Neural cell (in vitro differentiated cells): ENCODE data around the gene LCN10. TPM values are rescaled to one million over a fixed set of nuclear protein-coding genes. Genes with fewer than 3 reads are reported as not detected.

Experiments used
- H2AFZ ChIP-seq: fragments of 200-600, 300-800 bp; sonication (generic), shearing (Covaris generic); 2 replicates; pipeline ENCODE4 v1.6.0; 2014; ENCODE audit warnings: low read depth, mild to moderate bottlenecking, antibody characterized with exemption, low read length, moderate library complexity
- H3F3A ChIP-seq: fragments of 200-600 bp; shearing (Covaris generic); 2 replicates; pipeline ENCODE4 v1.6.1; 2016; ENCODE audit warnings: mild to moderate bottlenecking, moderate library complexity, mixed read lengths, antibody characterized with exemption, low read length; ENCODE audit not compliant: insufficient read depth, poor library complexity, severe bottlenecking
- H3K27ac ChIP-seq: fragments of 200-600, 300-800 bp; sonication (generic), shearing (Covaris generic); 2 replicates; pipeline ENCODE4 v1.5.1; 2014; ENCODE audit warnings: mild to moderate bottlenecking, low read length, moderate library complexity
- H3K27me3 ChIP-seq: fragments of 300-800, 200-600 bp; sonication (generic), shearing (Covaris generic); 2 replicates; pipeline ENCODE4 v1.6.0; 2014; ENCODE audit warnings: mild to moderate bottlenecking, low read depth, low read length, moderate library complexity; ENCODE audit not compliant: insufficient read depth
- H3K36me3 ChIP-seq: fragments of 300-800, 200-600 bp; sonication (generic), shearing (Covaris generic); 2 replicates; pipeline ENCODE4 v1.5.1; 2014; ENCODE audit warnings: mild to moderate bottlenecking, antibody characterized with exemption, low read length, moderate library complexity; ENCODE audit not compliant: insufficient read depth
- H3K4me2 ChIP-seq: fragments of 300-800, 200-600 bp; sonication (generic), shearing (Covaris generic); 2 replicates; pipeline ENCODE4 v1.6.0; 2014; ENCODE audit warnings: mild to moderate bottlenecking, low read length
- H3K4me3 ChIP-seq: fragments of 300-800, 200-600 bp; sonication (generic), shearing (Covaris generic); 2 replicates; pipeline ENCODE4 v1.5.1; 2014; ENCODE audit warnings: mild to moderate bottlenecking, low read length, moderate library complexity
- H3K79me2 ChIP-seq: fragments of 200-600 bp; shearing (Covaris generic); replicated peaks from 2 replicates; pipeline ENCODE4 v1.6.0; 2014; ENCODE audit warnings: mild to moderate bottlenecking, low read length, moderate library complexity; ENCODE audit not compliant: insufficient read depth
- H3K9ac ChIP-seq: fragments of 300-800, 200-600 bp; sonication (generic), shearing (Covaris generic); 2 replicates; pipeline ENCODE4 v1.6.1; 2016; ENCODE audit warnings: mild to moderate bottlenecking, low read length, mixed read lengths
- H3K9me2 ChIP-seq: fragments of 200-600 bp; shearing (Covaris generic); 2 replicates; pipeline ENCODE4 v1.6.1; 2016; ENCODE audit warnings: mild to moderate bottlenecking, low read length, mixed read lengths; ENCODE audit not compliant: insufficient read depth
- H3K9me3 ChIP-seq: fragments of 200-600, 300-800 bp; sonication (generic), shearing (Covaris generic); 2 replicates; pipeline ENCODE4 v1.6.1; 2016; ENCODE audit warnings: mild to moderate bottlenecking, mixed run types, low read length, moderate library complexity, mixed read lengths
- H4K20me1 ChIP-seq: fragments of 200-600 bp; shearing (Covaris generic); 2 replicates; pipeline ENCODE4 v1.6.1; 2016; ENCODE audit warnings: mild to moderate bottlenecking, mixed run types; ENCODE audit not compliant: insufficient read depth
- EP300 ChIP-seq: fragments of 450-650 bp; conservative IDR thresholded peaks from 2 replicates; pipeline ENCODE4 v1.6.1; 2014; ENCODE audit warnings: antibody characterized with exemption, mild to moderate bottlenecking, moderate library complexity; ENCODE audit not compliant: poor library complexity, severe bottlenecking
- EZH2 ChIP-seq: fragments of 200-600, 300-800 bp; shearing (Covaris generic), sonication (generic); IDR thresholded peaks from 2 replicates; pipeline ENCODE4 v1.6.1; 2014; ENCODE audit warnings: antibody characterized with exemption, low read length, borderline replicate concordance, mild to moderate bottlenecking; ENCODE audit not compliant: insufficient read depth, poor library complexity, severe bottlenecking
- MXI1 ChIP-seq: fragments of 450-650 bp; conservative IDR thresholded peaks from 2 replicates; pipeline ENCODE4 v1.6.1; 2014; ENCODE audit warnings: antibody characterized with exemption, mild to moderate bottlenecking; ENCODE audit not compliant: poor library complexity, severe bottlenecking
- POLR2AphosphoS5 ChIP-seq: IDR thresholded peaks from 2 replicates; pipeline ENCODE4 v1.6.1; 2012
- RAD21 ChIP-seq: fragments of 450-650 bp; conservative IDR thresholded peaks from 2 replicates; pipeline ENCODE4 v1.6.1; 2014; ENCODE audit warnings: antibody characterized with exemption, mild to moderate bottlenecking, moderate library complexity
- SMC3 ChIP-seq: fragments of 450-650 bp; conservative IDR thresholded peaks from 2 replicates; pipeline ENCODE4 v1.6.1; 2014; ENCODE audit warnings: antibody characterized with exemption, mild to moderate bottlenecking, moderate library complexity; ENCODE audit not compliant: poor library complexity
- TAF1 ChIP-seq: IDR thresholded peaks from 2 replicates; pipeline ENCODE4 v1.6.1; 2012; ENCODE audit warnings: low read depth
- polyA plus RNA-seq: library from polyadenylated mRNA; depleted of rRNA; stranded (reverse); fragments of >200 nt; gene quantifications from 2 replicates; pipeline ENCODE4 v1.2.3, GENCODE V29; 2014
- TF ChIP-seq, protein P1 (sequence below): IDR thresholded peaks from 2 replicates; pipeline ENCODE4 v1.6.1; 2012; ENCODE audit warnings: borderline replicate concordance
- TF ChIP-seq, protein P2 (sequence below): fragments of 450-650 bp; IDR thresholded peaks from 2 replicates; pipeline ENCODE4 v1.5.1; 2014; ENCODE audit warnings: antibody characterized with exemption, mild to moderate bottlenecking, moderate library complexity; ENCODE audit not compliant: poor library complexity, severe bottlenecking

Gene LCN10
- polyA plus RNA-seq, 1 donor from 2014 or later: not detected

DNA sequence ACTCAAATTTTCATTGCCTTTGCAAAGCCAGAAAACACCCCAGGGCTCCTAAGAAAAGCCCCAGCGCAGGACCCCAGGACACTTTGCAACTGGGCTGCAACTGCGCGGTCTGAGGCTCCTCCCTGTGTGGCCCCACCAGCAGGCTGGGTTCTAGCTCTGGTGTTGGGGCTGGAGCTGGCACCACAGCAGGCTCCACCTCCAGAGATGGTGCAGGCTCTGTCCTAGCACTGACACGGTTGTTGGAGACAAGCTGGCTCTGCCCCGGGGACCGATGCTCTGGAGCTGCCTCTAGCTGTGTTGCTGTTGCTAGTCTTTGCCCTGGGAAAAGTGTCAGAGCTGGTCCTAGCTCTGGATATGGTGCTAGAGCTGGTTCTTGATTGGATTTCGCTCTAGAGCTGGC, 13.6 kb downstream of the LCN10 start:
- Histone ChIP-seq H3K9ac (peak overlapping the region; percentile 77), H2AFZ (no peak overlapping the region), H4K20me1 (peaks cover 10% of the 10 kb centered on the region), H3K36me3 (no peaks in the 10 kb centered on the region), H3K4me3 (peak overlapping the region; percentile 94), H3K27ac (no peak overlapping the region), H3K9me2 (no peaks in the 10 kb centered on the region), H3K4me2 (no peak overlapping the region), H3K79me2 (peaks cover 21% of the 10 kb centered on the region), H3F3A (no peaks in the 10 kb centered on the region), H3K27me3 (peaks cover 8% of the 10 kb centered on the region), H3K9me3 (no peaks in the 10 kb centered on the region)
- TF ChIP-seq POLR2AphosphoS5 (no peak), EZH2 (no peak), RAD21 (no peak), TAF1 (no peak), MXI1 (no peak), SMC3 (no peak)
- TF ChIP-seq, protein P1, sequence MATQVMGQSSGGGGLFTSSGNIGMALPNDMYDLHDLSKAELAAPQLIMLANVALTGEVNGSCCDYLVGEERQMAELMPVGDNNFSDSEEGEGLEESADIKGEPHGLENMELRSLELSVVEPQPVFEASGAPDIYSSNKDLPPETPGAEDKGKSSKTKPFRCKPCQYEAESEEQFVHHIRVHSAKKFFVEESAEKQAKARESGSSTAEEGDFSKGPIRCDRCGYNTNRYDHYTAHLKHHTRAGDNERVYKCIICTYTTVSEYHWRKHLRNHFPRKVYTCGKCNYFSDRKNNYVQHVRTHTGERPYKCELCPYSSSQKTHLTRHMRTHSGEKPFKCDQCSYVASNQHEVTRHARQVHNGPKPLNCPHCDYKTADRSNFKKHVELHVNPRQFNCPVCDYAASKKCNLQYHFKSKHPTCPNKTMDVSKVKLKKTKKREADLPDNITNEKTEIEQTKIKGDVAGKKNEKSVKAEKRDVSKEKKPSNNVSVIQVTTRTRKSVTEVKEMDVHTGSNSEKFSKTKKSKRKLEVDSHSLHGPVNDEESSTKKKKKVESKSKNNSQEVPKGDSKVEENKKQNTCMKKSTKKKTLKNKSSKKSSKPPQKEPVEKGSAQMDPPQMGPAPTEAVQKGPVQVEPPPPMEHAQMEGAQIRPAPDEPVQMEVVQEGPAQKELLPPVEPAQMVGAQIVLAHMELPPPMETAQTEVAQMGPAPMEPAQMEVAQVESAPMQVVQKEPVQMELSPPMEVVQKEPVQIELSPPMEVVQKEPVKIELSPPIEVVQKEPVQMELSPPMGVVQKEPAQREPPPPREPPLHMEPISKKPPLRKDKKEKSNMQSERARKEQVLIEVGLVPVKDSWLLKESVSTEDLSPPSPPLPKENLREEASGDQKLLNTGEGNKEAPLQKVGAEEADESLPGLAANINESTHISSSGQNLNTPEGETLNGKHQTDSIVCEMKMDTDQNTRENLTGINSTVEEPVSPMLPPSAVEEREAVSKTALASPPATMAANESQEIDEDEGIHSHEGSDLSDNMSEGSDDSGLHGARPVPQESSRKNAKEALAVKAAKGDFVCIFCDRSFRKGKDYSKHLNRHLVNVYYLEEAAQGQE: no peak
- TF ChIP-seq, protein P2, sequence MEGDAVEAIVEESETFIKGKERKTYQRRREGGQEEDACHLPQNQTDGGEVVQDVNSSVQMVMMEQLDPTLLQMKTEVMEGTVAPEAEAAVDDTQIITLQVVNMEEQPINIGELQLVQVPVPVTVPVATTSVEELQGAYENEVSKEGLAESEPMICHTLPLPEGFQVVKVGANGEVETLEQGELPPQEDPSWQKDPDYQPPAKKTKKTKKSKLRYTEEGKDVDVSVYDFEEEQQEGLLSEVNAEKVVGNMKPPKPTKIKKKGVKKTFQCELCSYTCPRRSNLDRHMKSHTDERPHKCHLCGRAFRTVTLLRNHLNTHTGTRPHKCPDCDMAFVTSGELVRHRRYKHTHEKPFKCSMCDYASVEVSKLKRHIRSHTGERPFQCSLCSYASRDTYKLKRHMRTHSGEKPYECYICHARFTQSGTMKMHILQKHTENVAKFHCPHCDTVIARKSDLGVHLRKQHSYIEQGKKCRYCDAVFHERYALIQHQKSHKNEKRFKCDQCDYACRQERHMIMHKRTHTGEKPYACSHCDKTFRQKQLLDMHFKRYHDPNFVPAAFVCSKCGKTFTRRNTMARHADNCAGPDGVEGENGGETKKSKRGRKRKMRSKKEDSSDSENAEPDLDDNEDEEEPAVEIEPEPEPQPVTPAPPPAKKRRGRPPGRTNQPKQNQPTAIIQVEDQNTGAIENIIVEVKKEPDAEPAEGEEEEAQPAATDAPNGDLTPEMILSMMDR: no peak

DNA sequence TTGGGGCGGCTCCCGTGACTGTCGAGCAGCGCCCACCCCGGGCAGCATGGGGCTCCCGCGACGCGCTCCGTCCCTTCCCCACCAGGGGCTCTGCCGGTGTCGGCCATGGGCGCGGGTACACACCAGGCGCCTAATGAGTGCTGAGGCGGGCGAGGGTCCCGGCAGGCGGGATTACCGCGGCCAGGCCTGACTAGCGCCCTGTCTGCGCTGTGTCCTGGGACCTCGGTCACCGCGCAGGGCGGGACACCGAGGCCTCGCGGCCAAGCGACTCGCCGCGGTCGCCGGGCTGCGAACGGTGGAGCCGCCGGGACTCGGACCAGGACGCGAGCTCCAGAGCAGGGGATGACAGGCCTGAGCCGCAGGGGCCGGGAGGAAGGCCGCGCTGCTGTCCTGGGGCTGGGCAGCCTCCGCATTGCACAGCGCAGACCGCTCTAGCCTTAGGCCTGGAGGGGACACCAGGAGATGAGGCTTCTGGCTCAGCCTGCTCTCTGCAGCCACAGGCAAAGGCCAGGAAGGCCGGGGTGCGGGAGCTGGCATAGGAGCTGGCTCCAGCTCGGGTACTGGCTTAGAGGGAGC, 14.1 kb downstream of the LCN10 start:
- no peak overlapping the region for H2AFZ ChIP-seq
- H3K9me3 ChIP-seq: no peaks in the 10 kb centered on the region
- peaks cover 21% of the 10 kb centered on the region for H3K79me2 ChIP-seq
- H3K36me3 ChIP-seq: no peaks in the 10 kb centered on the region
- H4K20me1 ChIP-seq: peaks cover 10% of the 10 kb centered on the region
- no peak overlapping the region for H3K27ac ChIP-seq
- peak overlapping the region; percentile 77 for H3K9ac ChIP-seq
- TF ChIP-seq TAF1 (no peak), SMC3 (no peak), MXI1 (no peak), RAD21 (no peak), EP300 (no peak), EZH2 (no peak), POLR2AphosphoS5 (no peak)
- TF ChIP-seq, protein P1: no peak
- TF ChIP-seq, protein P2: no peak
- H3K4me3 ChIP-seq: peak overlapping the region; percentile 94
- peaks cover 8% of the 10 kb centered on the region for H3K27me3 ChIP-seq
- no peaks in the 10 kb centered on the region for H3K9me2 ChIP-seq
- no peak overlapping the region for H3K4me2 ChIP-seq
- no peaks in the 10 kb centered on the region for H3F3A ChIP-seq
